K562 (cell line): ENCODE results near the gene ZNF407.

Experiments
- AFF4 ChIP-seq: sonication (generic); formaldehyde crosslinking; IDR thresholded peaks from 2 replicates; pipeline ENCODE4 v1.8.0; 2023; ENCODE audit warnings: mild to moderate bottlenecking, missing genetic modification reagents
- GTF2F1 ChIP-seq: IDR thresholded peaks from 2 replicates; pipeline ENCODE4 v1.6.1; 2011; ENCODE audit warnings: low read depth, low read length, improper control_type of control experiment
- KLF1 ChIP-seq: fragments of 450-650 bp; IDR thresholded peaks from 2 replicates; pipeline ENCODE4 v1.6.1; 2016; ENCODE audit warnings: missing genetic modification characterization, missing compliant biosample characterization
- POLR2AphosphoS5 ChIP-seq: IDR thresholded peaks from 2 replicates; pipeline ENCODE4 v1.6.1; 2011; ENCODE audit warnings: mild to moderate bottlenecking, low read depth, low read length, moderate library complexity; ENCODE audit not compliant: control insufficient read depth, insufficient read depth
- YY1 ChIP-seq, 3 experiments: IDR thresholded peaks; 2 replicates each; pipeline ENCODE4 v1.6.1; 2011; ENCODE audit warnings: low read length in 2 of 3, mild to moderate bottlenecking in 2 of 3, moderate library complexity in 2 of 3, borderline replicate concordance in 1 of 3, control low read depth in 1 of 3, low read depth in 1 of 3; ENCODE audit not compliant: insufficient read depth in 3 of 3, insufficient replicate concordance in 2 of 3, control insufficient read depth in 1 of 3, insufficient read length in 1 of 3; ENCODE audit errors: extremely low read depth in 1 of 3
- ZNF592 ChIP-seq: fragments of 450-650 bp; IDR thresholded peaks from 2 replicates; pipeline ENCODE4 v1.6.1; 2017; ENCODE audit warnings: antibody characterized with exemption, mild to moderate bottlenecking

DNA sequence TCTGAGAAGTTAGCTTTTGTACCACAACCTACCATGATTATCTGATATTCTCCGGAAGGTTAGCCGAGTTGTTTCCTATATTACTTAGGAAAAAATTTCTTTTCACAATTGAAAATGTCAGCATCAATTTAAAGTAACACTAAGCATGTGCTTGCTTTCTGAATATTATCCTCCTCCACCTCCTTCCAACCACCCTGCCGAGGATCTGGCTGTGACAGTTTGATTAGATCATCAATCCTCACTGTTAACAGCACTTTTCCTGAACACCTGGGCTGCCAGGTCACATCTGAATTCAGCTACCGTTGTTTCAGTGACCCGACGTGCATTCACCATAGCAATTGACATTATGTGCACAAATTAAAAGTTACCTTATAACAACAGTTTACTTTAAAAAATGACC is 207.0 kb downstream of the ZNF407 start:
- TF ChIP-seq ZNF592 (no peak), AFF4 (CRISPR knock-in tag) (no peak), POLR2AphosphoS5 (no peak), GTF2F1 (no peak), KLF1 (tag) (no peak), YY1 (IDR thresholded peaks at IDR 0.05; ENCODE audit: borderline replicate concordance in 1 of 3, control insufficient read depth in 1 of 3, extremely low read depth in 1 of 3, insufficient read depth in 3 of 3, insufficient read length in 1 of 3, insufficient replicate concordance in 2 of 3, low read depth in 1 of 3, low read length in 2 of 3) (no peak)
